PC-3 (cell line): ENCODE data around the gene DUSP22. TPM values are rescaled to one million over a fixed set of nuclear protein-coding genes. Genes with fewer than 3 reads are reported as not detected.

Source experiments
- ATAC-seq: fragments of 200-7000 bp; cut with Tn5 transposase; 2 replicates; pipeline ENCODE4 v1.9.1; 2020; ENCODE audit warnings: mild to moderate bottlenecking, moderate library complexity
- BruUV-seq: library from RNA; stranded (reverse); fragments of 400-500 nt; replicated peaks from 2 replicates; lab custom pipeline; 2021; lab: Mats Ljungman, UMichigan
- CTCF ChIA-PET: fragments of 300-600 bp; sonication (Branson Sonifier 250); formaldehyde crosslinking; loops from one replicate; lab custom pipeline; 2022; ENCODE audit warnings: antibody characterized with exemption; lab: Charles Lee
- POLR2A ChIA-PET: fragments of 300-600 bp; sonication (Branson Sonifier 250); formaldehyde crosslinking; loops from one replicate; lab custom pipeline; 2022; ENCODE audit warnings: antibody characterized with exemption; ENCODE audit not compliant: unreplicated experiment; lab: Charles Lee
- DNase-seq: peaks from one replicate; pipeline ENCODE4 v3.0.0-alpha.2; 2015
- H2AFZ ChIP-seq: fragments of 300-600 bp; sonication (generic); 2 replicates; pipeline ENCODE4 v1.6.0; 2016; ENCODE audit warnings: antibody characterized with exemption, low read length
- H3F3A ChIP-seq: fragments of 300-600 bp; sonication (generic); one replicate; pipeline ENCODE4 v1.6.0; 2017; ENCODE audit warnings: antibody characterized with exemption, low read length, control low read depth, mild to moderate bottlenecking; ENCODE audit not compliant: unreplicated experiment
- H3K27ac ChIP-seq: fragments of 300-600 bp; sonication (generic); 2 replicates; pipeline ENCODE4 v1.5.1; 2016; ENCODE audit warnings: mild to moderate bottlenecking, low read length
- H3K27me3 ChIP-seq: fragments of 300-600 bp; sonication (generic); 2 replicates; pipeline ENCODE4 v1.6.1; 2016; ENCODE audit warnings: low read length, mixed read lengths
- H3K36me3 ChIP-seq: fragments of 300-600 bp; sonication (generic); 2 replicates; pipeline ENCODE4 v1.6.1; 2016; ENCODE audit warnings: low read depth, mixed run types, low read length, mixed read lengths
- H3K4me1 ChIP-seq: fragments of 300-600 bp; sonication (generic); 2 replicates; pipeline ENCODE4 v1.5.1; 2016; ENCODE audit warnings: low read length; ENCODE audit not compliant: insufficient read depth
- H3K4me2 ChIP-seq: fragments of 300-600 bp; sonication (generic); 2 replicates; pipeline ENCODE4 v1.6.0; 2016; ENCODE audit warnings: low read length
- H3K4me3 ChIP-seq: fragments of 300-600 bp; sonication (generic); 2 replicates; pipeline ENCODE4 v1.5.1; 2016; ENCODE audit warnings: mild to moderate bottlenecking, low read length, mixed read lengths
- H3K79me2 ChIP-seq: fragments of 300-600 bp; sonication (generic); 2 replicates; pipeline ENCODE4 v1.6.1; 2017; ENCODE audit warnings: low read length, mixed read lengths
- H3K9ac ChIP-seq: fragments of 300-600 bp; sonication (generic); 2 replicates; pipeline ENCODE4 v1.6.0; 2016; ENCODE audit warnings: mild to moderate bottlenecking, low read length
- H3K9me2 ChIP-seq: fragments of 300-600 bp; sonication (generic); replicated peaks from 2 replicates; pipeline ENCODE4 v1.6.1; 2016; ENCODE audit warnings: mixed run types, low read length, mixed read lengths
- H3K9me3 ChIP-seq: fragments of 300-600 bp; sonication (generic); 2 replicates; pipeline ENCODE4 v1.6.1; 2016; ENCODE audit warnings: low read length, mixed read lengths
- H4K20me1 ChIP-seq: fragments of 300-600 bp; sonication (generic); 2 replicates; pipeline ENCODE4 v1.6.1; 2016; ENCODE audit warnings: low read length, mixed read lengths
- CTCF ChIP-seq: fragments of 300-600 bp; sonication (generic); conservative IDR thresholded peaks from 2 replicates; pipeline ENCODE4 v1.5.1; 2017; ENCODE audit warnings: antibody characterized with exemption, low read depth, mild to moderate bottlenecking, low read length
- EZH2 ChIP-seq: fragments of 300-600 bp; sonication (generic); IDR thresholded peaks from one replicate; pipeline ENCODE4 v1.6.1; 2017; ENCODE audit warnings: antibody characterized with exemption, mild to moderate bottlenecking, low read length; ENCODE audit not compliant: unreplicated experiment
- EZH2phosphoT487 ChIP-seq: fragments of 300-600 bp; sonication (generic); IDR thresholded peaks from 2 replicates; pipeline ENCODE4 v1.6.1; 2018; ENCODE audit warnings: mild to moderate bottlenecking, antibody characterized with exemption, low read length, borderline replicate concordance
- intact Hi-C: fragments of 100-400 bp; cut with micrococcal nuclease; formaldehyde crosslinking; loops from 2 replicates; pipeline ENCODE4 v1.9.0; 2023
- total RNA-seq: library from RNA; depleted of rRNA; stranded (reverse); fragments of >200 nt; gene quantifications from 2 replicates; pipeline ENCODE4 v1.2.3, GENCODE V29; 2014

Gene DUSP22
- total RNA-seq, 1 experiment from 2014 or later, result 37.8 TPM

- CTCF ChIA-PET, result no interaction called here
- Histone ChIP-seq H3K4me2 (no peak overlapping the region), H3K9ac (no peak overlapping the region), H3K9me3 (no peaks in the 10 kb centered on the region), H3K4me3 (no peak overlapping the region), H4K20me1 (no peaks in the 10 kb centered on the region), H3K4me1 (no peaks in the 10 kb centered on the region), H3K27ac (no peak overlapping the region), H3K27me3 (no peaks in the 10 kb centered on the region), H2AFZ (no peak overlapping the region), H3K9me2 (no peaks in the 10 kb centered on the region), H3K79me2 (no peaks in the 10 kb centered on the region), H3F3A (no peaks in the 10 kb centered on the region), H3K36me3 (no peaks in the 10 kb centered on the region)
- BruUV-seq, result no TSS peak
- ATAC-seq (no peak), DNase-seq (no peak)
- intact Hi-C loops, result no loop called here
- no peak for TF ChIP-seq EZH2
- TF ChIP-seq EZH2phosphoT487, result no peak
- no peak for TF ChIP-seq CTCF
- POLR2A ChIA-PET, result no interaction called here
Measured at GRCh38 chr6:307065-307814, 15.0 kb downstream of the DUSP22 start.

- H3K9me2 ChIP-seq, result no peaks in the 10 kb centered on the region
- no peaks in the 10 kb centered on the region for H3K36me3 ChIP-seq
- H3K4me3 ChIP-seq, result no peak overlapping the region
- no TSS peak for BruUV-seq
- intact Hi-C loops, result no loop called here
- POLR2A ChIA-PET, result no interaction called here
- H2AFZ ChIP-seq, result no peak overlapping the region
- H4K20me1 ChIP-seq, result no peaks in the 10 kb centered on the region
- no peak overlapping the region for H3K4me2 ChIP-seq
- ATAC-seq (no peak), DNase-seq (no peak)
- no peaks in the 10 kb centered on the region for H3K9me3 ChIP-seq
- H3F3A ChIP-seq, result no peaks in the 10 kb centered on the region
- TF ChIP-seq EZH2 (no peak), CTCF (no peak), EZH2phosphoT487 (no peak)
- CTCF ChIA-PET, result no interaction called here
- no peak overlapping the region for H3K27ac ChIP-seq
- H3K4me1 ChIP-seq, result no peaks in the 10 kb centered on the region
- H3K27me3 ChIP-seq, result no peaks in the 10 kb centered on the region
- no peak overlapping the region for H3K9ac ChIP-seq
- H3K79me2 ChIP-seq, result no peaks in the 10 kb centered on the region
Measured at GRCh38 chr6:307874-308273, 15.6 kb downstream of the DUSP22 start.

GRCh38 chr6:308307-308706 lies 16.0 kb downstream of the DUSP22 start:
- Histone ChIP-seq H3K4me1 (no peaks in the 10 kb centered on the region), H3K4me3 (no peak overlapping the region), H3K79me2 (no peaks in the 10 kb centered on the region), H2AFZ (no peak overlapping the region), H4K20me1 (no peaks in the 10 kb centered on the region), H3F3A (no peaks in the 10 kb centered on the region), H3K4me2 (no peak overlapping the region), H3K9ac (no peak overlapping the region), H3K27me3 (no peaks in the 10 kb centered on the region), H3K36me3 (no peaks in the 10 kb centered on the region), H3K27ac (no peak overlapping the region), H3K9me3 (no peaks in the 10 kb centered on the region), H3K9me2 (no peaks in the 10 kb centered on the region)
- ATAC-seq (no peak), DNase-seq (no peak)
- CTCF ChIA-PET, result no interaction called here
- BruUV-seq, result no TSS peak
- POLR2A ChIA-PET, result no interaction called here
- intact Hi-C loops, result no loop called here
- TF ChIP-seq EZH2 (no peak), EZH2phosphoT487 (no peak), CTCF (no peak)
